Measurements from ENCODE around the gene NR2F1-AS1. TPM values are rescaled to one million over a fixed set of nuclear protein-coding genes. Genes with fewer than 3 reads are reported as not detected.

Gene NR2F1-AS1
- polyA plus RNA-seq, 2 of the 4 experiments (the other 2 are of a cell fraction): 5.5 to 8.3 TPM

GRCh38 chr5:93599001-93599379 is 18.0 kb upstream of the NR2F1-AS1 start:
- TF ChIP-seq USF2 (IDR thresholded peaks at IDR 0.05) (no peak), CBX2 (IDR thresholded peaks at IDR 0.05; ENCODE audit: borderline replicate concordance, low read depth) (no peak), RCOR1 (IDR thresholded peaks at IDR 0.05; ENCODE audit: low read depth, low read length) (no peak), BHLHE40 (IDR thresholded peaks at IDR 0.05; ENCODE audit: low read depth, low read length) (no peak), EP300 (IDR thresholded peaks at IDR 0.05) (no peak), HEYL (CRISPR knock-in tag; IDR thresholded peaks at IDR 0.05) (no peak), FOSL2 (IDR thresholded peaks at IDR 0.05) (no peak), FOSL2 (CRISPR knock-in tag; IDR thresholded peaks at IDR 0.05) (no peak), NPAS2 (CRISPR knock-in tag; IDR thresholded peaks at IDR 0.05; ENCODE audit: borderline replicate concordance) (no peak), JUNB (IDR thresholded peaks at IDR 0.05) (no peak), MYC (IDR thresholded peaks at IDR 0.05; ENCODE audit: borderline replicate concordance, low read length) (no peak), EHF (CRISPR knock-in tag; IDR thresholded peaks at IDR 0.05) (no peak), HOXA7 (CRISPR knock-in tag; IDR thresholded peaks at IDR 0.05) (no peak)
- DNase-seq (ENCODE audit: low read depth in 1 of 2, low spot score in 1 of 2) (no peak), ATAC-seq (no peak), FAIRE-seq (no peak)
- Histone ChIP-seq H3K4me2 (no peak overlapping the region), H3K9me3 (no peaks in the 10 kb centered on the region), H3K27ac (no peak overlapping the region), H3K4me1 (0 out of 3 replicates have a peak, but pooled peaks cover 5% of the 10 kb centered on the region), H3K4me3 (no peak overlapping the region)
- ChIA-PET POLR2A (no interaction called here), CTCF (interaction anchor here (1.1 to 1.4 kb wide), 2 partner anchors 9 to 205 kb away, joined by 3 to 7 read pairs; no protein-coding TSS in a partner anchor)
- WGBS (ENCODE audit: missing lambda C conversion rate): 88% methylated on average over 5 of the region's 5 CpGs

GRCh38 chr5:93598091-93599000 is 17.3 kb upstream of the NR2F1-AS1 start:
- H3K4me3 ChIP-seq: no peak overlapping the region
- TF ChIP-seq FOSL2 (IDR thresholded peaks at IDR 0.05) (no peak), FOSL2 (CRISPR knock-in tag; IDR thresholded peaks at IDR 0.05) (no peak), MAX (IDR thresholded peaks at IDR 0.05) (no peak), TFCP2L1 (CRISPR knock-in tag; IDR thresholded peaks at IDR 0.05) (no peak), ESRRA (IDR thresholded peaks at IDR 0.05; ENCODE audit: borderline replicate concordance, low read length) (no peak), E2F6 (IDR thresholded peaks at IDR 0.05; ENCODE audit: borderline replicate concordance, low read depth) (no peak), HOXB13 (CRISPR knock-in tag; IDR thresholded peaks at IDR 0.05; ENCODE audit: low read depth) (no peak), CHD2 (IDR thresholded peaks at IDR 0.05; ENCODE audit: low read length, partially characterized antibody) (no peak), RNF2 (IDR thresholded peaks at IDR 0.05; ENCODE audit: borderline replicate concordance, low read depth) (no peak), FOXS1 (CRISPR knock-in tag; IDR thresholded peaks at IDR 0.05) (no peak), KDM5A (IDR thresholded peaks at IDR 0.05) (no peak), MAFK (IDR thresholded peaks at IDR 0.05; ENCODE audit: partially characterized antibody) (no peak), ZSCAN20 (CRISPR knock-in tag; IDR thresholded peaks at IDR 0.05) (no peak), REST (IDR thresholded peaks at IDR 0.05) (no peak), GATA3 (IDR thresholded peaks at IDR 0.05; ENCODE audit: borderline replicate concordance) (no peak), ELK1 (IDR thresholded peaks at IDR 0.05; ENCODE audit: low read depth, low read length) (no peak), HEYL (CRISPR knock-in tag; IDR thresholded peaks at IDR 0.05) (no peak), RCOR1 (IDR thresholded peaks at IDR 0.05; ENCODE audit: low read depth, low read length) (no peak), KDM1A (IDR thresholded peaks at IDR 0.05; ENCODE audit: low read depth) (no peak)
- no peak overlapping the region for H3K4me2 ChIP-seq
- FAIRE-seq (no peak), DNase-seq (ENCODE audit: low read depth in 1 of 2, low spot score in 1 of 2) (no peak), ATAC-seq (no peak)
- WGBS (ENCODE audit: missing lambda C conversion rate): 87% methylated on average over 19 of the region's 28 CpGs
- CTCF ChIA-PET: interaction anchor here (0.9 to 3.0 kb wide), 6 partner anchors 10 to 205 kb away, joined by 3 to 15 read pairs (median 4); no protein-coding TSS in a partner anchor
- H3K27ac ChIP-seq: no peak overlapping the region
- POLR2A ChIA-PET: interaction anchor here (0.6 kb wide), 1 partner anchor 1205 kb away, joined by 3 read pairs; no protein-coding TSS in a partner anchor
- no peaks in the 10 kb centered on the region for H3K9me3 ChIP-seq
- H3K4me1 ChIP-seq: 0 out of 3 replicates have a peak, but pooled peaks cover 5% of the 10 kb centered on the region

Data from A549 (cell line).